Transverse colon (tissue), 4 donors: ENCODE data around the gene ATF3. TPM values are rescaled to one million over a fixed set of nuclear protein-coding genes. Genes with fewer than 3 reads are reported as not detected.

Experiments
- DNase-seq: peaks from one replicate; pipeline ENCODE4 v3.0.0-alpha.2; 2019
- H3K27ac ChIP-seq, 4 donors: fragments of 200-600 bp; sonication (generic); 2 replicates each; pipeline ENCODE4 v1.5.1; 2016 to 2018; ENCODE audit warnings: inconsistent platforms in 4 of 4
- H3K27me3 ChIP-seq: fragments of 200-600 bp; sonication (generic); 2 replicates; pipeline ENCODE4 v1.5.1; 2017; ENCODE audit warnings: inconsistent platforms
- H3K36me3 ChIP-seq, 4 donors: fragments of 200-600 bp; sonication (generic); 2 replicates each; pipeline ENCODE4 v1.5.1; 2017 to 2019; ENCODE audit warnings: inconsistent platforms in 4 of 4
- H3K4me1 ChIP-seq, 4 donors: fragments of 200-600 bp; sonication (generic); 2 replicates each; pipeline ENCODE4 v1.5.1; 2017 to 2020; ENCODE audit warnings: inconsistent platforms in 4 of 4
- H3K4me3 ChIP-seq, 4 donors: fragments of 200-600 bp; sonication (generic); 1 replicate in 1 of 4; 2 replicates in 3 of 4; pipeline versions ENCODE4 v1.5.1 to v1.6.1; 2017 to 2019; ENCODE audit warnings: inconsistent platforms in 4 of 4
- H3K9me3 ChIP-seq, 2 donors: fragments of 200-600 bp; sonication (generic); 2 replicates each; pipeline ENCODE4 v1.5.1; 2017 to 2019; ENCODE audit warnings: inconsistent platforms in 2 of 2
- CTCF ChIP-seq, 5 experiments: fragments of 200-600 bp in 3 of 5; fragments of 450-650 bp in 2 of 5; sonication (generic) in 3 of 5; IDR thresholded peaks; 1 replicate in 2 of 5; 2 replicates in 3 of 5; pipeline ENCODE4 v1.5.1; 2016 to 2017; ENCODE audit warnings: antibody characterized with exemption in 5 of 5, inconsistent platforms in 3 of 5, mild to moderate bottlenecking in 2 of 5, moderate library complexity in 1 of 5
- EP300 ChIP-seq: sonication (generic); formaldehyde crosslinking; IDR thresholded peaks from one replicate; pipeline ENCODE4 v1.6.1; 2017; ENCODE audit warnings: antibody characterized with exemption, low read depth
- POLR2A ChIP-seq: fragments of 450-650 bp; IDR thresholded peaks from one replicate; pipeline ENCODE4 v1.6.1; 2016; ENCODE audit warnings: antibody characterized with exemption, mild to moderate bottlenecking, moderate library complexity
- POLR2AphosphoS5 ChIP-seq, 3 donors: sonication (generic); formaldehyde crosslinking; IDR thresholded peaks; one replicate each; pipeline ENCODE4 v1.6.1; 2016; ENCODE audit warnings: antibody characterized with exemption in 3 of 3
- WGBS, 2 donors: methylation state at CpG; one replicate each; pipeline ENCODE4 v1.1.5; 2018; ENCODE audit warnings: low coverage in 1 of 2; 5-methylcytosine and 5-hydroxymethylcytosine counted together
- in situ Hi-C, 4 donors: fragments of 200-750 bp; cut with MboI; loops; one replicate each; pipeline versions ENCODE4 v1.15.0 to v1.15.1; 2017; ENCODE audit warnings: low sequenced_read_pairs in 3 of 4, low pct_ligation_motif_present in 1 of 4, low pct_unique_long_range_greater_than_20kb in 1 of 4
- intact Hi-C: fragments of 100-400 bp; cut with DNase I; formaldehyde crosslinking; loops from one replicate; pipeline ENCODE4 v1.15.1; 2023; ENCODE audit warnings: low total_unique reads
- total RNA-seq, 4 donors: library from RNA; depleted of rRNA; stranded (reverse); fragments of >200 nt; gene quantifications; one replicate each; pipeline ENCODE4 v1.1.0, GENCODE V29; 2016

ATF3 gene
- total RNA-seq, 4 donors from 2014 or later = 7.8 to 84.8 (median 46.1) TPM

DNA sequence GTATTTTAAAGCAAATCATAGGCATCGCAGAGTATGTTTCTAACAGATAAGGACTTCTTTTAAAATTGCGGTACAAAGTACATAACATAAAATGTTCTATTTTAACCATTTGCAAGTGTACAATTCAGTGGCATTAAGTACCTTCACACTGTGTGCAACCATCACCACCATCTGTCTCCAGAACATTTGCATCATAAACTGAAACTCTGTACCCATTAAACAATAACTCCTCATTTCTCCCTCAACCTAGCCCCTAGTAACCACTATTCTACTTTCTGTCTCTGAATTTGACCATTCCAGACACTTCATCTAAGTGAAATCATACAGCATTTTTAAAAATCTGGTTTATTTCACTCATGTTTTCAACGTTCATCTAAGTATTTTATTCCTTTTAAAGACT lies 16.6 kb upstream of the ATF3 start:
- H3K27me3 ChIP-seq = peaks cover 24% of the 10 kb centered on the region
- no peaks in the 10 kb centered on the region for H3K36me3 ChIP-seq
- H3K9me3 ChIP-seq = no peaks in the 10 kb centered on the region
- TF ChIP-seq POLR2A = no peak
- TF ChIP-seq CTCF (IDR thresholded peaks at IDR 0.05) = no peak
- DNase-seq = no peak
- in situ Hi-C loops (no loop called here), intact Hi-C loops (no loop called here)
- no peak overlapping the region for H3K27ac ChIP-seq
- H3K4me1 ChIP-seq = peaks cover 0 to 12% (median 0%) of the 10 kb centered on the region in 4 donors
- no peak overlapping the region for H3K4me3 ChIP-seq
- 77 to 78% methylated on average over 3 of the region's 3 CpGs for WGBS, 2 donors

- in situ Hi-C loops = no loop called here
- Histone ChIP-seq H3K4me3 (no peak overlapping the region), H3K27ac (no peak overlapping the region), H3K27me3 (peaks cover 13% of the 10 kb centered on the region), H3K4me1 (peaks cover 0 to 12% (median 0%) of the 10 kb centered on the region in 4 donors), H3K9me3 (no peaks in the 10 kb centered on the region), H3K36me3 (no peaks in the 10 kb centered on the region)
- DNase-seq = no peak
- 74% methylated on average over 3 of the region's 3 CpGs; no CpG with 5 or more reads in 1 of the 2 donors for WGBS, 2 donors
- TF ChIP-seq CTCF (IDR thresholded peaks at IDR 0.05) = no peak
- TF ChIP-seq POLR2AphosphoS5 (IDR thresholded peaks at IDR 0.05) = no peak
- TF ChIP-seq POLR2A = no peak
- TF ChIP-seq EP300 = no peak
- intact Hi-C loops = no loop called here
These were observed 14.7 kb upstream of the ATF3 start for GRCh38 chr1:212593821-212594251.

DNA sequence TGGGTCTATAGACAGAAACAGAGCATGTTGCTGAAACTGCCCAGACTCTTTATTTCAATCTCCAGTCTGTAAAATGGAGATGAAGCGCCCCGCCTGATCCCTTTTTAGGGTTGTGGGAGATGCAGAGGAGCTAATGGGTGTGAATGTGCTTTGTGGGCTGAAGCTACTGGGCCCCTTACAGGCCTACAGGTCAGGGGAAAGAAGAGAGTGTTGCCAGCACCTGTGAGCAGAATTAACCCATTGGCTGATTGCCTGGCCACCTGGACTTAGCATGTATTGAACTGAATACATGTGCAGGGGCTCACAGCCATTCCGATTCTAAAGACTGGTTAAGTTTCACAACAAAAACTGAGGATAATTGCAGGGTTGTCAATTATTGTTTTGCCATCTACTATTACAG lies 13.9 kb upstream of the ATF3 start:
- H3K36me3 ChIP-seq = no peaks in the 10 kb centered on the region
- H3K27me3 ChIP-seq = peaks cover 6% of the 10 kb centered on the region
- no peak for DNase-seq
- H3K27ac ChIP-seq = no peak overlapping the region
- 97% methylated on average over 3 of the region's 3 CpGs; no CpG with 5 or more reads in 1 of the 2 donors for WGBS, 2 donors
- TF ChIP-seq POLR2AphosphoS5 (IDR thresholded peaks at IDR 0.05) (no peak), POLR2A (no peak), CTCF (IDR thresholded peaks at IDR 0.05) (no peak), EP300 (no peak)
- no peaks in the 10 kb centered on the region for H3K9me3 ChIP-seq
- peaks cover 0 to 12% (median 0%) of the 10 kb centered on the region in 4 donors for H3K4me1 ChIP-seq
- in situ Hi-C loops = no loop called here
- no peak overlapping the region for H3K4me3 ChIP-seq
- intact Hi-C loops = no loop called here

DNA sequence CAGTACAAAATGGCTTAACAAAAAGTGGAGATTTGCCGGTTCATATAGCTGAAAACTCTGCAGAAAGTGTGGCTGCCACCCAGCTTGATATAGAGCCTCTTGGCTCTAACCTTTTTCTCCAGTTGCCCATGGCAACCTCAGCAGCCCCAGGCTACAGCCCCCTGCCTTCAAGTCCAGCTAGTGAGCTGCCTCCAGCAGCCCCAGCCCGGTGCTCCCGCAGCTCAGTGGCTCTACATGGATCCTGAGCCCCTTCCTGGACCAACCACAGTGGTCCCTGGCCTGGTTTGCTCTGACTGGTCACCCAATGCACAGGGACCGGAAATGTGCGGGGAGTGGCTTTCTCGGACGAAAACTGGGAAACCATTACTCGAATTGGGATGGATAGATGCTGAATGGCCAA lies 13.3 kb upstream of the ATF3 start:
- TF ChIP-seq POLR2A (no peak), POLR2AphosphoS5 (IDR thresholded peaks at IDR 0.05) (no peak), CTCF (IDR thresholded peaks at IDR 0.05) (no peak), EP300 (no peak)
- Histone ChIP-seq H3K4me3 (no peak overlapping the region), H3K27ac (peak overlapping the region in 1 of 4 donors; percentile 61), H3K27me3 (peaks cover 5% of the 10 kb centered on the region), H3K36me3 (no peaks in the 10 kb centered on the region), H3K9me3 (no peaks in the 10 kb centered on the region), H3K4me1 (peaks cover 0 to 12% (median 0%) of the 10 kb centered on the region in 4 donors)
- in situ Hi-C loops = no loop called here
- intact Hi-C loops = no loop called here
- DNase-seq = no peak
- 97 to 98% methylated on average over 7 of the region's 8 CpGs for WGBS, 2 donors
